H1 (cell line): ENCODE measurements around the gene SRP9. TPM values are rescaled to one million over a fixed set of nuclear protein-coding genes. Genes with fewer than 3 reads are reported as not detected.

ENCODE experiments used
- CTCF ChIA-PET: fragments of 300-600 bp; sonication (Branson Sonifier 250); formaldehyde crosslinking; loops from one replicate; lab custom pipeline; 2021; ENCODE audit not compliant: partially characterized antibody; lab: Charles Lee
- POLR2A ChIA-PET: fragments of 300-600 bp; sonication (Branson Sonifier 250); formaldehyde crosslinking; loops from one replicate; lab custom pipeline; 2021; ENCODE audit warnings: inconsistent platforms; ENCODE audit not compliant: partially characterized antibody; lab: Charles Lee
- DNase-seq, 2 experiments: peaks; one replicate each; pipeline versions ENCODE4 v3.0.0 to v3.0.0-alpha.2; 2010 to 2022; ENCODE audit warnings: low spot score in 2 of 2, low read depth in 1 of 2, mixed read lengths in 1 of 2
- FAIRE-seq: peaks from 2 replicates; lab custom pipeline; 2011; peaks lifted over from hg19 to GRCh38; lab: Jason Lieb, UNC
- H2AFZ ChIP-seq: 2 replicates; pipeline ENCODE4 v1.8.1; 2012; ENCODE audit warnings: low read length, inconsistent platforms
- H2AK5ac ChIP-seq: 2 replicates; pipeline ENCODE4 v1.6.1; 2013; ENCODE audit warnings: low read depth, low read length
- H2BK120ac ChIP-seq: replicated peaks from 2 replicates; pipeline ENCODE3; 2013; ENCODE audit warnings: low read depth, low read length, inconsistent platforms
- H2BK12ac ChIP-seq: 2 replicates; pipeline ENCODE4 v1.6.1; 2013; ENCODE audit warnings: low read depth, low read length
- H2BK15ac ChIP-seq: 2 replicates; pipeline ENCODE4 v1.6.1; 2013; ENCODE audit warnings: low read length
- H2BK20ac ChIP-seq: 2 replicates; pipeline ENCODE4 v1.6.1; 2013; ENCODE audit warnings: low read length
- H2BK5ac ChIP-seq: 2 replicates; pipeline ENCODE4 v1.6.1; 2013; ENCODE audit warnings: low read depth, low read length
- H3K14ac ChIP-seq: 2 replicates; pipeline ENCODE4 v1.6.1; 2013; ENCODE audit warnings: inconsistent platforms; ENCODE audit not compliant: insufficient read length
- H3K18ac ChIP-seq: 2 replicates; pipeline ENCODE4 v1.6.1; 2013; ENCODE audit warnings: low read length; ENCODE audit errors: extremely low read depth
- H3K23ac ChIP-seq: 2 replicates; pipeline ENCODE4 v1.6.1; 2013; ENCODE audit warnings: inconsistent platforms; ENCODE audit not compliant: insufficient read length
- H3K23me2 ChIP-seq: 2 replicates; pipeline ENCODE4 v1.6.1; 2013; ENCODE audit warnings: low read depth, low read length
- H3K27ac ChIP-seq: 2 replicates; pipeline ENCODE4 v1.6.1; 2011; ENCODE audit warnings: low read depth, low read length, inconsistent platforms
- H3K27me3 ChIP-seq, 4 experiments: replicated peaks in 1 of 4; 1 replicate in 1 of 4; 2 replicates in 3 of 4; pipeline versions ENCODE4 v1.6.1 to v1.8.1; 2011 to 2013; ENCODE audit warnings: low read length in 3 of 4, mild to moderate bottlenecking in 3 of 4, inconsistent platforms in 2 of 4, mixed read lengths in 2 of 4, moderate library complexity in 1 of 4; ENCODE audit not compliant: control insufficient read depth in 3 of 4, insufficient read depth in 3 of 4; ENCODE audit errors: extremely low read depth in 1 of 4
- H3K36me3 ChIP-seq, 4 experiments: 2 replicates each; pipeline versions ENCODE4 v1.6.1 to v1.8.1; 2011 to 2013; ENCODE audit warnings: mild to moderate bottlenecking in 4 of 4, low read length in 3 of 4, moderate library complexity in 2 of 4, control low read depth in 1 of 4, inconsistent platforms in 1 of 4; ENCODE audit not compliant: insufficient read depth in 4 of 4, control insufficient read depth in 2 of 4
- H3K4ac ChIP-seq: replicated peaks from 2 replicates; pipeline ENCODE3; 2013; ENCODE audit warnings: low read length, low read depth, mixed read lengths, inconsistent platforms; ENCODE audit not compliant: insufficient read length
- H3K4me1 ChIP-seq, 4 experiments: replicated peaks in 1 of 4; 1 replicate in 1 of 4; 2 replicates in 3 of 4; pipeline versions ENCODE4 v1.6.1 to v1.8.1; 2011 to 2013; ENCODE audit warnings: low read length in 3 of 4, inconsistent platforms in 2 of 4, mixed read lengths in 1 of 4; ENCODE audit not compliant: insufficient read depth in 4 of 4, control insufficient read depth in 3 of 4
- H3K4me2 ChIP-seq, 2 experiments: 2 replicates each; pipeline versions ENCODE4 v1.6.1 to v1.8.1; 2011 to 2013; ENCODE audit warnings: low read depth in 2 of 2, low read length in 2 of 2, control low read depth in 1 of 2, inconsistent platforms in 1 of 2, mild to moderate bottlenecking in 1 of 2; ENCODE audit not compliant: insufficient read depth in 1 of 2
- H3K4me3 ChIP-seq, 4 experiments: fragments of 200-600, 300-600 bp in 1 of 4; sonication (generic), shearing (Covaris generic), sonication (Bioruptor Twin) in 1 of 4; 2 replicates each; pipeline versions ENCODE4 v1.5.1 to v1.8.1; 2011 to 2016; ENCODE audit warnings: low read length in 4 of 4, low read depth in 3 of 4, control low read depth in 2 of 4, inconsistent platforms in 2 of 4, mild to moderate bottlenecking in 2 of 4, mixed read lengths in 1 of 4, moderate library complexity in 1 of 4; ENCODE audit not compliant: insufficient read depth in 2 of 4; ENCODE audit errors: extremely low read depth in 1 of 4
- H3K56ac ChIP-seq: replicated peaks from 2 replicates; pipeline ENCODE3; 2013; ENCODE audit warnings: low read depth, mild to moderate bottlenecking, mixed read lengths, low read length, inconsistent platforms; ENCODE audit not compliant: insufficient read length
- H3K79me1 ChIP-seq: 2 replicates; pipeline ENCODE4 v1.6.1; 2013; ENCODE audit warnings: low read depth, low read length, control low read depth
- H3K79me2 ChIP-seq, 2 experiments: 2 replicates each; pipeline versions ENCODE4 v1.6.1 to v1.8.1; 2012 to 2013; ENCODE audit warnings: low read length in 2 of 2, mild to moderate bottlenecking in 2 of 2, inconsistent platforms in 1 of 2; ENCODE audit not compliant: insufficient read depth in 2 of 2, control insufficient read depth in 1 of 2
- H3K9ac ChIP-seq, 4 experiments: replicated peaks in 1 of 4; 1 replicate in 1 of 4; 2 replicates in 3 of 4; pipeline versions ENCODE4 v1.6.1 to v1.8.1; 2011 to 2013; ENCODE audit warnings: low read depth in 3 of 4, low read length in 3 of 4, control low read depth in 2 of 4, mild to moderate bottlenecking in 2 of 4, moderate library complexity in 2 of 4, inconsistent platforms in 1 of 4; ENCODE audit errors: extremely low read depth in 1 of 4
- H3K9me3 ChIP-seq, 2 experiments: 2 replicates each; pipeline versions ENCODE4 v1.6.1 to v1.8.1; 2012 to 2013; ENCODE audit warnings: mild to moderate bottlenecking in 2 of 2, moderate library complexity in 2 of 2, control low read depth in 1 of 2, inconsistent platforms in 1 of 2, low read depth in 1 of 2, low read length in 1 of 2, mixed read lengths in 1 of 2; ENCODE audit not compliant: insufficient read depth in 2 of 2
- H4K20me1 ChIP-seq, 2 experiments: replicated peaks in 1 of 2; 2 replicates each; pipeline versions ENCODE3 to v1.8.1; 2011 to 2013; ENCODE audit warnings: inconsistent platforms in 2 of 2, low read length in 2 of 2, mild to moderate bottlenecking in 1 of 2; ENCODE audit not compliant: insufficient read depth in 2 of 2, control insufficient read depth in 1 of 2
- H4K5ac ChIP-seq: 2 replicates; pipeline ENCODE4 v1.6.1; 2013; ENCODE audit warnings: low read length, low read depth, mixed read lengths, inconsistent platforms; ENCODE audit not compliant: insufficient read length
- H4K8ac ChIP-seq: 2 replicates; pipeline ENCODE4 v1.8.0; 2013; ENCODE audit warnings: mild to moderate bottlenecking, moderate library complexity, low read length, inconsistent platforms; ENCODE audit not compliant: insufficient read depth; ENCODE audit errors: extremely low read depth
- H4K91ac ChIP-seq: replicated peaks from 2 replicates; pipeline ENCODE3; 2013; ENCODE audit warnings: low read length, mixed read lengths, inconsistent platforms; ENCODE audit not compliant: insufficient read length
- BCL11A ChIP-seq, 2 experiments: IDR thresholded peaks; one replicate each; pipeline ENCODE4 v1.6.1; 2011; ENCODE audit warnings: low read depth in 2 of 2, low read length in 2 of 2, mild to moderate bottlenecking in 2 of 2
- GABPA ChIP-seq: IDR thresholded peaks from 2 replicates; pipeline ENCODE4 v1.6.1; 2011; ENCODE audit warnings: mild to moderate bottlenecking, low read length, moderate library complexity, borderline replicate concordance; ENCODE audit not compliant: insufficient read depth
- RAD21 ChIP-seq, 2 experiments: IDR thresholded peaks in 1 of 2; conservative IDR thresholded peaks in 1 of 2; 2 replicates each; pipeline ENCODE4 v1.6.1; 2011; ENCODE audit warnings: low read depth in 2 of 2, low read length in 2 of 2, improper control_type of control experiment in 1 of 2, inconsistent platforms in 1 of 2, mild to moderate bottlenecking in 1 of 2, moderate library complexity in 1 of 2
- SIN3A ChIP-seq, 2 experiments: IDR thresholded peaks in 1 of 2; conservative IDR thresholded peaks in 1 of 2; 2 replicates each; pipeline ENCODE4 v1.6.1; 2011 to 2012; ENCODE audit warnings: low read length in 2 of 2, improper control_type of control experiment in 1 of 2, low read depth in 1 of 2, mild to moderate bottlenecking in 1 of 2
- SIX5 ChIP-seq: IDR thresholded peaks from 2 replicates; pipeline ENCODE4 v1.6.1; 2011; ENCODE audit warnings: mild to moderate bottlenecking, low read depth, low read length
- SP1 ChIP-seq: IDR thresholded peaks from 2 replicates; pipeline ENCODE4 v1.6.1; 2011; ENCODE audit warnings: low read depth, low read length
- WGBS, 2 experiments: shearing (Covaris generic) in 1 of 2; methylation state at CpG; one replicate each; pipeline versions ENCODE4 v1.1.6 to v1.1.7; 2013 to 2015; ENCODE audit warnings: low lambda C conversion rate in 2 of 2, mixed read lengths in 2 of 2, inconsistent platforms in 1 of 2, low coverage in 1 of 2, missing lambda C conversion rate in 1 of 2; ENCODE audit not compliant: insufficient replicate concordance in 2 of 2, insufficient coverage in 1 of 2, insufficient read length in 1 of 2; ENCODE audit errors: extremely low coverage in 1 of 2, missing lambda C conversion rate in 1 of 2; 5-methylcytosine and 5-hydroxymethylcytosine counted together
- polyA plus RNA-seq, 7 experiments: library from polyadenylated mRNA; depleted of rRNA in 3 of 7; stranded (reverse) in 5 of 7; unstranded in 2 of 7; fragments of >200 nt in 5 of 7; fragments of 200-250 nt in 2 of 7; gene quantifications; 1 replicate in 5 of 7; 2 replicates in 1 of 7; 4 replicates in 1 of 7; pipeline versions ENCODE4 v1.2.1 to v1.2.3, GENCODE V29; 2011 to 2013; ENCODE audit warnings: missing spikeins in 2 of 7, mixed read lengths in 2 of 7
- total RNA-seq: library from RNA; stranded (reverse); fragmentation: NEBNext Ultra II Directional; extraction: Animal tissue kit (Norgen Biotek cat#: 25700); gene quantifications from 2 replicates; pipeline ENCODE4 v1.2.1, GENCODE V29; 2021

SRP9 gene
- total and polyA plus RNA-seq, 2 of the 8 experiments (the other 6 are each of a cell fraction or from before 2014, with no cell fraction given) = 446 to 572 TPM

DNA sequence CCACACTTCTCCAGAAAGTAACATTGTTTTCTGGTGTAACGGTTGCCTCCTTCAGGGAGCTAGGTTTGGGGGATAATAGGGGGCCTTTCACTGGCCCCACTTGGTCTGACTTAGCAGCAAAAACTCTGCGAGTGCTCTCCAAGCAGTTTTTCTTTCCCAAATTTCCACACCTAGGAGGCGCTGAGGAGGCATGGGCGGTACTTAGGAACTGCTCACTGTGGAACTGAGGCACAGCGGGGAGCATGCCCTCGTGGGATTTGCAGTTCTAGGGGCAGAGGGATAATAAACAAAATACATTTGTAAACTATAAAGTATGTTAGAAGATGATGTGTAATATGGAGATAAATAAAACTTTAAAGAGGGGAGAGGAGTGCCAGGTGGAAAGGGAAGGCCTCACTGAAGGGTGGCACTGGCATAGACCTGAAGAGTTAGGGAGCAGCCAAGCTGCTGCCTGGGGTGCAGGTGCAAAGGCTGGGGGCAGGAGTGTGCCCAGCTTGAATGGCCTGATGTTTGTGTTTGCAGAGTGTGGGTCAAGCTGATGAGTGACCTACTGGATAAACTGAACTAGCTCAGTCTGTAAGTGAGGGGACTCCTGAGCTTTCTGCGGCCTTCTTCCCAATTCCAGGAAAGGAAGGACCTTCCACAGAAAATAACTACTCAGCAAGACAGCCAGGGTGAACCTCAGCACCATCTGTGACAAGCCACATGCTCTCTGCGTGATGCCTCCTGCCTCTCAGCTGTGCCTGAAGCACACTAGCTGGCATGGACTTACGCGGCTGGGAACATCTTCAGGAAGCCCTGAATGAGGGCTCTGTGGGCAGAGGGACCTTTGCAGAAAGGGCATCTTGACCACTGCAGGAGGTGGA is 34.2 kb downstream of the SRP9 start:
- Histone ChIP-seq H3K18ac (peak overlapping the region; percentile 54; the same call in 1 of the 2 replicates), H3K14ac (no peak overlapping the region), H4K8ac (no peak overlapping the region), H3K79me1 (peaks cover 6% of the 10 kb centered on the region; the same call in 1 of the 2 replicates), H3K23me2 (peaks cover 4% of the 10 kb centered on the region; the same call in 1 of the 2 replicates), H3K23ac (no peak overlapping the region), H3K27ac (no peak overlapping the region), H2BK12ac (peak overlapping the region; percentile 4; the same call in 1 of the 2 replicates), H2AK5ac (0 out of 2 replicates have a peak overlapping the region, but pooled peaks have one; percentile 32), H2BK20ac (no peak overlapping the region), H4K5ac (no peak overlapping the region), H2BK15ac (peak overlapping the region; percentile 83; the same call in 1 of the 2 replicates), H3K36me3 (no peaks in the 10 kb centered on the region), H2AFZ (no peak overlapping the region), H3K79me2 (peaks cover 0 to 20% of the 10 kb centered on the region in 2 experiments; a peak in 1 of 4 replicates), H3K4me2 (peak overlapping the region; percentile 82 to 96), H3K56ac (no peak overlapping the region), H3K27me3 (peaks cover 0 to 4% (median 0%) of the 10 kb centered on the region in 4 experiments; a peak in 1 of 7 replicates), H3K4ac (no peak overlapping the region), H4K20me1 (peaks cover 0 to 2% of the 10 kb centered on the region in 2 experiments), H3K9me3 (no peaks in the 10 kb centered on the region), H2BK5ac (peak overlapping the region; percentile 15; the same call in 1 of the 2 replicates), H3K9ac (no peak overlapping the region; a peak in 2 of 7 replicates), H2BK120ac (no peak overlapping the region), H3K4me3 (peak overlapping the region; percentile 40 to 80 (median 52); a peak in 5 of 8 replicates), H4K91ac (no peak overlapping the region), H3K4me1 (peaks cover 9 to 28% (median 14%) of the 10 kb centered on the region in 4 experiments)
- no peak for DNase-seq
- 60% methylated on average over 10 of the region's 10 CpGs; no CpG with 5 or more reads in 1 of the 2 experiments for WGBS, 2 experiments
- FAIRE-seq = no peak
- CTCF ChIA-PET = interaction anchor here (0.5 to 8.4 kb wide), 44 partner anchors 9 to 351 kb away, joined by 3 to 50 read pairs (median 5); partner anchors contain the start of gene SRP9
- POLR2A ChIA-PET = interaction anchor here (0.5 to 13.3 kb wide), 15 partner anchors 11 to 344 kb away, joined by 3 to 166 read pairs (median 4); partner anchors contain the start of genes PYCR2, SDE2 and SRP9
- TF ChIP-seq SIN3A (conservative IDR thresholded peaks at IDR 0.05 in 1 of 2, IDR thresholded peaks at IDR 0.05 in 1 of 2; ENCODE audit: low read depth in 1 of 2, low read length in 2 of 2) = 0 out of 4 replicates have a peak, but pooled peaks of 1 of the 2 experiments have one; percentile 22
- TF ChIP-seq BCL11A (IDR thresholded peaks at IDR 0.05; ENCODE audit: low read depth in 2 of 2, low read length in 2 of 2) = no peak
- 0 out of 2 replicates have a peak, but pooled peaks have one; percentile 21 for TF ChIP-seq GABPA
- peak; percentile 31 to 61; a peak in 3 of 4 replicates for TF ChIP-seq RAD21 (IDR thresholded peaks at IDR 0.05 in 1 of 2, conservative IDR thresholded peaks at IDR 0.05 in 1 of 2; ENCODE audit: low read depth in 2 of 2, low read length in 2 of 2)
- 0 out of 2 replicates have a peak, but pooled peaks have one; percentile 30 for TF ChIP-seq SP1
- TF ChIP-seq SIX5 = no peak
